Liver (tissue), 3 donors: ENCODE data around the gene HIPK1.

Source experiments
- ATF3 ChIP-seq: IDR thresholded peaks from 2 replicates; pipeline ENCODE4 v1.6.1; 2016; ENCODE audit warnings: antibody characterized with exemption
- CTCF ChIP-seq: fragments of 150-350 bp; IDR thresholded peaks from 2 replicates; pipeline ENCODE4 v1.5.1; 2017; ENCODE audit warnings: improper control_type of control experiment, low read depth, low read length; ENCODE audit not compliant: missing input control
- EGR1 ChIP-seq, 2 donors: IDR thresholded peaks; 2 replicates each; pipeline ENCODE4 v1.6.1; 2016 to 2018; ENCODE audit warnings: antibody characterized with exemption in 2 of 2, low read depth in 2 of 2
- FOXA1 ChIP-seq: IDR thresholded peaks from 2 replicates; pipeline ENCODE4 v1.6.1; 2016; ENCODE audit warnings: antibody characterized with exemption
- GABPA ChIP-seq, 2 donors: IDR thresholded peaks in 1 of 2; conservative IDR thresholded peaks in 1 of 2; 2 replicates each; pipeline ENCODE4 v1.6.1; 2016; ENCODE audit warnings: antibody characterized with exemption in 2 of 2, mild to moderate bottlenecking in 1 of 2, moderate library complexity in 1 of 2
- HNF4A ChIP-seq, 2 donors: conservative IDR thresholded peaks; 2 replicates each; pipeline ENCODE4 v1.6.1; 2016; ENCODE audit warnings: antibody characterized with exemption in 2 of 2, mild to moderate bottlenecking in 2 of 2
- JUND ChIP-seq, 2 donors: IDR thresholded peaks; 2 replicates each; pipeline ENCODE4 v1.6.1; 2016; ENCODE audit warnings: antibody characterized with exemption in 2 of 2
- MAX ChIP-seq: IDR thresholded peaks from 2 replicates; pipeline ENCODE4 v1.6.1; 2016; ENCODE audit warnings: antibody characterized with exemption
- RAD21 ChIP-seq, 2 donors: IDR thresholded peaks; 2 replicates each; pipeline ENCODE4 v1.6.1; 2016; ENCODE audit warnings: antibody characterized with exemption in 2 of 2, mild to moderate bottlenecking in 2 of 2
- REST ChIP-seq: IDR thresholded peaks from 2 replicates; pipeline ENCODE4 v1.6.1; 2016; ENCODE audit warnings: antibody characterized with exemption, mild to moderate bottlenecking
- RXRA ChIP-seq, 2 donors: IDR thresholded peaks; 2 replicates each; pipeline ENCODE4 v1.6.1; 2017 to 2018; ENCODE audit warnings: antibody characterized with exemption in 2 of 2, mild to moderate bottlenecking in 1 of 2
- SP1 ChIP-seq: IDR thresholded peaks from 2 replicates; pipeline ENCODE4 v1.6.1; 2018; ENCODE audit warnings: antibody characterized with exemption, mild to moderate bottlenecking
- ZBTB33 ChIP-seq: IDR thresholded peaks from 2 replicates; pipeline ENCODE4 v1.6.1; 2016; ENCODE audit warnings: antibody characterized with exemption
- donor health status: healthy.
- donor health status: healthy.

GRCh38 chr1:114011796-114012195, 82.7 kb downstream of the HIPK1 start:
- TF ChIP-seq CTCF: no peak
- TF ChIP-seq ATF3: no peak
- no peak for TF ChIP-seq FOXA1
- TF ChIP-seq REST: no peak
- no peak for TF ChIP-seq MAX
- TF ChIP-seq JUND (IDR thresholded peaks at IDR 0.05): no peak
- TF ChIP-seq RAD21 (IDR thresholded peaks at IDR 0.05): no peak
- no peak for TF ChIP-seq ZBTB33
- TF ChIP-seq RXRA (IDR thresholded peaks at IDR 0.05): no peak
- TF ChIP-seq HNF4A (conservative IDR thresholded peaks at IDR 0.05): no peak
- TF ChIP-seq GABPA (IDR thresholded peaks at IDR 0.05 in 1 of 2, conservative IDR thresholded peaks at IDR 0.05 in 1 of 2): no peak
- no peak for TF ChIP-seq EGR1 (IDR thresholded peaks at IDR 0.05; ENCODE audit: low read depth in 2 of 2)
- TF ChIP-seq SP1: no peak
